Nephron (organoid): ENCODE data around the gene AGBL2.

ENCODE experiments used
- H3K27ac Mint-ChIP-seq, 3 experiments: 2 replicates each; pipeline ENCODE4 v1.8.0; 2020; ENCODE audit warnings: mixed read lengths in 3 of 3, mild to moderate bottlenecking in 2 of 3, moderate library complexity in 1 of 3
- H3K27me3 Mint-ChIP-seq: 2 replicates; pipeline ENCODE4 v1.8.0; 2021; ENCODE audit warnings: low read depth, mild to moderate bottlenecking, moderate library complexity, mixed read lengths
- H3K36me3 Mint-ChIP-seq: 2 replicates; pipeline ENCODE4 v1.8.0; 2020; ENCODE audit warnings: low read depth, mixed read lengths
- H3K4me1 Mint-ChIP-seq: 2 replicates; pipeline ENCODE4 v1.8.0; 2020; ENCODE audit warnings: mixed read lengths
- H3K4me3 Mint-ChIP-seq, 3 experiments: 2 replicates each; pipeline ENCODE4 v1.8.0; 2020; ENCODE audit warnings: mild to moderate bottlenecking in 3 of 3, mixed read lengths in 3 of 3, moderate library complexity in 2 of 3
- H3K9me3 Mint-ChIP-seq: 2 replicates; pipeline ENCODE4 v1.8.0; 2020; ENCODE audit warnings: mixed read lengths
- CTCF ChIP-seq, 3 experiments: fragments of 200-600 bp; sonication (generic); IDR thresholded peaks; one replicate each; pipeline ENCODE4 v1.5.0; 2021; ENCODE audit warnings: antibody characterized with exemption in 3 of 3; ENCODE audit not compliant: unreplicated experiment in 3 of 3

Gene AGBL2

GRCh38 chr11:47615249-47615648, 99.9 kb downstream of the AGBL2 start:
- H3K9me3 Mint-ChIP-seq: no peaks in the 10 kb centered on the region
- TF ChIP-seq CTCF (IDR thresholded peaks at IDR 0.05; ENCODE audit: unreplicated experiment in 3 of 3): no peak
- H3K4me3 Mint-ChIP-seq: no peak overlapping the region
- peaks cover 5% of the 10 kb centered on the region for H3K4me1 Mint-ChIP-seq
- H3K27ac Mint-ChIP-seq: no peak overlapping the region
- H3K36me3 Mint-ChIP-seq: peaks cover 14% of the 10 kb centered on the region
- H3K27me3 Mint-ChIP-seq: no peaks in the 10 kb centered on the region

GRCh38 chr11:47611348-47611794, 103.8 kb downstream of the AGBL2 start:
- peaks cover 13% of the 10 kb centered on the region for H3K36me3 Mint-ChIP-seq
- H3K9me3 Mint-ChIP-seq: no peaks in the 10 kb centered on the region
- H3K27ac Mint-ChIP-seq: no peak overlapping the region
- H3K27me3 Mint-ChIP-seq: no peaks in the 10 kb centered on the region
- no peak overlapping the region for H3K4me3 Mint-ChIP-seq
- peaks cover 21% of the 10 kb centered on the region for H3K4me1 Mint-ChIP-seq
- no peak for TF ChIP-seq CTCF (IDR thresholded peaks at IDR 0.05; ENCODE audit: unreplicated experiment in 3 of 3)

- no peaks in the 10 kb centered on the region for H3K27me3 Mint-ChIP-seq
- H3K4me3 Mint-ChIP-seq: no peak overlapping the region
- no peaks in the 10 kb centered on the region for H3K9me3 Mint-ChIP-seq
- no peak for TF ChIP-seq CTCF (IDR thresholded peaks at IDR 0.05; ENCODE audit: unreplicated experiment in 3 of 3)
- H3K27ac Mint-ChIP-seq: peak overlapping the region in 1 of 3 experiments; percentile 5
- peaks cover 29% of the 10 kb centered on the region for H3K4me1 Mint-ChIP-seq
- peaks cover 10% of the 10 kb centered on the region for H3K36me3 Mint-ChIP-seq
Measured at GRCh38 chr11:47609675-47610074, 105.5 kb downstream of the AGBL2 start.
